GM19099 (cell line): ENCODE results near the gene EPS8.

Experiments
- POLR2A ChIP-seq: IDR thresholded peaks from 3 replicates; pipeline ENCODE4 v1.6.1; 2011; ENCODE audit warnings: low read depth; ENCODE audit not compliant: insufficient read length; ENCODE audit errors: extremely low read depth

The EPS8 gene

DNA sequence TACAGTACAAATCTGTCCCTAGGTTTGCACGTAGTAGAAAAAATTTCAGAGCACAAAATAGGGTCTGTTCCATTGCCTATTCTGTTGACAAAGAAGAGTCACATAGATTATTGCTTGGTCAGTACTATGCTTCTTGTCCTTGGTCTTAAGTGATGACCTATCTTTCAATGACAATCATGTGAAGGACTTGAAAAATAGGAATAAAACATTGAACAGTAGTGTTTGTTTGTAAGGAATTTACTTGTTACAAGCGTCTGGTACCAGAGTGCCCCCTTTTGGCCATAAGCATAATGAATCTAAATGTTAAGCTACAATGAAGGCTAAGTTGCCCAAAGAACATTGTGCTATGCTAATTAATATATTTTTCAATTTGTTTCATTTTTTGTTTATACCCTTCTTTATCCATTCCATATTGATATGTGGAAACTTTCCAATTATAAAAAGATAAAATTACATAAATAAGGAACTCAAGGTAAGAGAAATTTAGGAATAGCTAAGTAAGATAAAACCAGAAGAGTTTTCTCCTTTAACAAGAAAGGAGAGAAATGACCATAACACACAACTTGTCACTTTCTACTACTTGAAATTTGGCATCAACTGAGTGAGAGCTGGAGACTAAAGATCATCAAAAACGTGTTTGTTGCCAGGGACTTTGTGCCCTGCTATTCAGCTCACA is 204.7 kb downstream of the EPS8 start:
- TF ChIP-seq POLR2A: no peak

DNA sequence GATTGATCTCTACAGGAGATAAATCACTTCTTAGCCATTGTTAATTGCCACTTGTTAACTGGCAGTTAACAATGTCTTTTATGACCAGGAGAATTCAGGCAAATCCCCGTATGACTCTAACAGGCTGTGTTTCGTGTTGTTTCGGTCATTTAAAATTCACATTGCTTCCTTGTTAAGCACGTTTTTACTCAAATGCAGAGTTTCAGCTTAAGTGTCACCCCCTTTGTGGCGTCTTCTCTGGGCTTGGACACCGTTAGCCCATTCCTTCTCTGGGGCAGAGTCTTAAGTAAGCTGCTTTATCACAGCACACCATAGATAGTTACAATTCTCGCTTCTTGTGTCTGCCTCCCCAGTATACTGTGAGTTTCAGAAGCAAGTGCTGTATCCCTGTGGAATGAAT is 205.4 kb downstream of the EPS8 start:
- TF ChIP-seq POLR2A: no peak

DNA sequence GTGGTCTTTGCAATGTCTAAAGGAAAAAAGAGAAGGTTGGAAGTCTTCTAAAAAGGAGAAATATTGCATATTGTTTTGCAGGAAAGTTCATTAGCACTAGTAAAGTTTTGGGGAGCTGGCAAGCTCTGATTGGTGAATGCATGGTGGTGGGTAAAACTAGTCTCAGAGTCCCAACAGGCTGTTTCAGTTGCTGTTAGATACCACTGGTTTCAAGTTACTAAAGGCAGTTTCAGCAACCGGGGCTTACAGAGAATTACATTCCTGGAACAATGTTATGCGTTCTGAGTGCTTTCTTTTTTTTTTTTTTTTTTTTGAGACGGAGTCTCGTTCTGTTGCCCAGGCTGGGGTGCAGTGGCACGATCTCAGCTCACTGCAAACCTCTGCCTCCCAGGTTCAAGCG is 208.2 kb downstream of the EPS8 start:
- no peak for TF ChIP-seq POLR2A

DNA sequence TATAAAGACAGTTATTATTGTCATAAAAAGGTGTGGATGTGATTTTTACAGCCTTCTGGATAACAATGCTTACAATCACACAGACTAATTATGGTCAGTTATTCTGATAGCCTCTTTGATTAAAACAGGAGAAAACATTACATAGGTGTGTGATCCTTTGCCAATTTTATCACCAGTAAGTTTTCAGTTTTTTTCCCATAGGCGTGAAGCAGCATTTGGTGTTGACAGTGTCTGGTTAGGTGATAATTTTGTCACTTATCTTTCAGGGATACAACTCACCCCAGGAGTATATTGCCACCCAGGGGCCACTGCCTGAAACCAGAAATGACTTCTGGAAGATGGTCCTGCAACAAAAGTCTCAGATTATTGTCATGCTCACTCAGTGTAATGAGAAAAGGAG is 208.8 kb downstream of the EPS8 start:
- TF ChIP-seq POLR2A: no peak

DNA sequence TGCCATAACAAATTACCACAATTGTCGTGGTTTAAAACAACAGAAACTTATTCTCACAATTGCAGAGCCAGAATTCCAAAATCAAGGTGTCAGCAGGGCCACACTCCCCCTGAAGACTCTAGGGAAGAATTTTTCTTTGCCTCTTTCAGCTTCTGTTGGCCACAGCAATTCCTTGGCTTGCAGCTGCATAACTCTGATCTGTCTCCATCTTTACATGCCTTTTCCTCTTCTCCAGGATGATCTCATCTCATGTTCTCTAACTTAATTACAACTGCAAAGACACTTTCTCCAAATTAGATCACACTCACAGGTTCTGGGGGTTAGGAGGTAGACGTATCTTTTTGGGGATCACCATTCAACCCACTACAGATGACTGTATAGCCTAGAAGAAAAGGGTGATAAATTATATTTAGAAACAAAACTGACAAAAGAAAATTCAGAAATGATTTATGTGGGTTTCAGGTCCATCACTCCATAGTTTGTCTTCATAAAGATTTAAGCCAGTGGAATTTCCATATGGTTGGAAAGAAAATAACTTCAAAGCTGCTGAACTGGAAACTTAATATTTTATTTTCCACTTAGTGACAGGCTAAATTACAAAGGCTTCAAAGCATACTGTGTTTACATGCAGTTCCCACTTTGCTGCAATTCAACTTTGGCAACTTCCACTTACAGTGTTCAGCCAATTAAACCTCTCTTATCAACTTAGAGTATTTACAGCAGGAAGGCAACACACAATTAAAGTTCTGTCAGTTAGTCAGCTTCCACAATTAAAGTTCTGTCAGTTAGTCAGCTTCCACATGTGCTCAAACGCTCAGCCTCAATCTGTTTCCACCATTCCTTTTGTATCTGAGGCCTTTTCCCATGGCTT is 213.3 kb downstream of the EPS8 start:
- no peak for TF ChIP-seq POLR2A

DNA sequence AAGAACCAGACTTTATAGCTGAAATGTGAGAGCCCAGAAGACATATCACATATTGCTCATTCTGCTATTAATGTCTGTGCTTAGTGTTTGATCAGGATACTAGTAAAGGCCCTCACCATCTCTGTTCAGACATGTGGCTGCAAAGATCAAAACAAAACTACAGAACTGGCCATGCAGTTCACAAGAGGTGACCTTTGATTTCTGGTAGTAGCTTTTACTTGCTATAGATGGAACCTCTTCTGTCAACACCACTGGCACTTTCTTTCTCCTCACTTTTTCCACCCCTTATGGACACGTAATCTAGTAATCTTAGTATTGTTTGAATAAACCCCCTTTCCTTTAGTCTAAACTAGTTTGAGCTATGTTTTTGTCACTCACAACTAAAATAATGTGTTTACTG is 214.8 kb downstream of the EPS8 start:
- no peak for TF ChIP-seq POLR2A
